ENCODE results near the gene KNTC1.

GRCh38 chr12:122481861-122482260 is 45.2 kb upstream of the KNTC1 start:
- TF ChIP-seq ZFP30 (CRISPR knock-in tag; IDR thresholded peaks at IDR 0.05) (no peak), RARB (CRISPR knock-in tag; IDR thresholded peaks at IDR 0.05) (no peak), ZNF70 (CRISPR knock-in tag; IDR thresholded peaks at IDR 0.05) (no peak), ZFP3 (CRISPR knock-in tag; IDR thresholded peaks at IDR 0.05) (no peak), OSR1 (CRISPR knock-in tag; IDR thresholded peaks at IDR 0.05) (no peak), PATZ1 (CRISPR knock-in tag; IDR thresholded peaks at IDR 0.05; ENCODE audit: borderline replicate concordance) (no peak), CSRNP3 (CRISPR knock-in tag; IDR thresholded peaks at IDR 0.05) (no peak), ARNTL (CRISPR knock-in tag; IDR thresholded peaks at IDR 0.05; ENCODE audit: borderline replicate concordance, low read depth) (no peak), CREB5 (CRISPR knock-in tag; IDR thresholded peaks at IDR 0.05; ENCODE audit: low read depth) (no peak)

All from SK-N-SH treated with all-trans-retinoic acid at 6 μM for 48 hours (cell line).